Renal pelvis (tissue), 4 donors: Measurements from ENCODE around the gene TSPAN17. TPM values are rescaled to one million over a fixed set of nuclear protein-coding genes. Genes with fewer than 3 reads are reported as not detected.
"Not testable (repeated sequence)": the region's sequence is repeated elsewhere in the genome, so short reads cannot be mapped to it uniquely, and the experiment has no call there.

ENCODE experiments used
- DNase-seq: peaks from one replicate; pipeline ENCODE4 v3.0.0-alpha.2; 2013
- polyA plus RNA-seq, 3 donors: library from polyadenylated mRNA; unstranded; fragments of 120-200 nt; gene quantifications; one replicate each; pipeline ENCODE4 v1.2.1, GENCODE V29; 2013; ENCODE audit not compliant: insufficient read length in 3 of 3

The TSPAN17 gene
- polyA plus RNA-seq, 3 donors: 30.9 to 39.2 (median 37.1) TPM

- DNase-seq: no peak
These were observed 29.1 kb downstream of the TSPAN17 start for GRCh38 chr5:176676361-176676824.

DNA sequence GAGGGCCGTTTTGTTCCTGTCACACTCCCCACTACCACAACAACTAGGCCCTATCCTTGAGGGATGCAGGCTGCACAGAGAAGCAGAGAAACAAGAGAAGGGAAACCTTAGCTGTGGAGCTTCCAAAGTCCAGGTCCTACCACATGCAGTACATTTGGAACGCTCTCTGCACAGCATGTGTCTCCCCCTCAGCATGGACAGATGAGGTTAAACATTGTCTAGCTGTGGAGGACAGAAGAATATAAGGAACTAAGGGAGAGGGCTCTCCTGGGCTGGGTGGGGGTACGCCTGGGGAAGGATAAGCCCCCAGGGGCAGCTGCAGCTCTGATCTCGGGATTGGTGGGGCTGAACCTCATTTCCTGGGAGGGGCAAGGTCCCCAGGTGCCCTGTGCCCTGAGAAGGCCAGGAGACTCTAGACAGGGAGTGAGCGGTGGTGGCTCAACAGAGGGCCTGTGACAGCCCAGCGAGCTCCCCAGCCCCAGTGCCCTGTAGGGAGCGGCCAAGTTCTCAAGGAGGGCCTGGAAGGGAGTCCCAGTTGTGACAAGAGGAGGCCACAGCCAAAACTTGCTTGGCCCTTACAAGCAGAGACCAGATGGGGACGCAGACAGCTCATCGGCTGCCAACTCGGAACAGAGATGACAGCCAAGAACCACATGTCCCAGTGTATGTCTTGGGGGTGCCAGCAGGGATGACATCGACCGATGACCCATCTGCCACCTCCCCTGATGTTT, 30.1 kb downstream of the TSPAN17 start:
- DNase-seq: no peak

DNA sequence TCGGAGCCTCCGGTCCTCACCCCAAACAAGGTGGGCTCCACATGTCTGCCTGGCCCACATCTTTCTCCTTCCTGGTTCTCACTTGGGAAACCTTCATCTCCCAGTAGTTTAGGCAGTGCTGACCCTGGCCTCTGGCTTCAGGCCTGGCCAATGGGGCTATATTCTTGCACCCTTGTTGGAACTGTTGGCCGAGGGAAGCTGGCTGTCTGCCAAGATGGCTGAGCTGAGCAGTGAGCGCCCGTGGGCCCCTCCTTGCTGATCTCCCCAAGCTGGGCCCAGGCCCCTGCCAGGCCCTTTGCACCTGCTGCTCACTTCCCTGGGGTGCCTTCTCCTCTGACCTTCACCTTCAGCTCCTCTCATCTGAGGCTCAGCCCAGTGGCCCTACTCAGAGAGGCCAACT, 31.3 kb downstream of the TSPAN17 start:
- no peak for DNase-seq

DNA sequence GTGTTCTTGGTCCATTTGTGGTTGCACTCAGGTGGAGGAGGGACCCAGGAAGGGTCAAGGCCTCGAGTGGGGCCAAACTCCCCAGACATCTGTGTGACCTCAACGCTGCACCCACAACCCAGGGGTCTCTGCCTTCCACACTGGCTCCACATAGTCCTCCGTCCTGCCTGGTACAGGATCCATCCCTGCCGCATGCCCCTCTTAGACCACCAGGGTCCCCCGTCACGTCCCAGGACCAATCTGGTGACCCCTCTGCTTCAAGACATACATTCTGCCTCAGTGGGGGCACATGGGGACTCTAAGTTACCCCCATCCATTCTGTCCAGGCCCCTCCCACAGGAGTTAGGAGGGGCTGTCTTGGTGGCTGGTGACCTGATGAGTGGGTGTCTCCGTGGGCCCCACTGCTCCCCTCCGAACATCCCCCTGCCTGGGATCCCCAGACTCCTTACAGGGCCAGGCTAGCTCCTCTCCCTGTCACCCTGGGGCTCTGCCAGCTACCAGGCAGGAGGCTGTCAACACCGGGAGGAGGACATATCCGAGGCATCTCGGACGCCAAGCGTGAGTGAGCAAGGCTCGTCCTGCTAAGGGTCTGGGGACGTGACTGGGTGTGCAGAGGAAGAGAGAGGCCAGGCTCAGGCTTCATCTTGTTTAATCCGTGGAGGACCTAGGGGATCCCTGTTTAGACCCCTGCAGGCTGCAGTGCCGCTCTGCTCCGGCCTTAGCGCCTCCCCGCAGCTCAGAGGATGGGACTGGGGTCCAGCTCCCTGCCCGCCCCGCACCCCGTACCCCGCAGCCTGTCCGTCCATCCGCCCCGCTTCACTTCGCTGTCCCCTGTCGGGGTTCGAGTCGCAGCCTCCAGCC, 32.3 kb downstream of the TSPAN17 start:
- no peak for DNase-seq

- no peak for DNase-seq
These were observed 32.9 kb downstream of the TSPAN17 start for GRCh38 chr5:176680226-176680563.

DNA sequence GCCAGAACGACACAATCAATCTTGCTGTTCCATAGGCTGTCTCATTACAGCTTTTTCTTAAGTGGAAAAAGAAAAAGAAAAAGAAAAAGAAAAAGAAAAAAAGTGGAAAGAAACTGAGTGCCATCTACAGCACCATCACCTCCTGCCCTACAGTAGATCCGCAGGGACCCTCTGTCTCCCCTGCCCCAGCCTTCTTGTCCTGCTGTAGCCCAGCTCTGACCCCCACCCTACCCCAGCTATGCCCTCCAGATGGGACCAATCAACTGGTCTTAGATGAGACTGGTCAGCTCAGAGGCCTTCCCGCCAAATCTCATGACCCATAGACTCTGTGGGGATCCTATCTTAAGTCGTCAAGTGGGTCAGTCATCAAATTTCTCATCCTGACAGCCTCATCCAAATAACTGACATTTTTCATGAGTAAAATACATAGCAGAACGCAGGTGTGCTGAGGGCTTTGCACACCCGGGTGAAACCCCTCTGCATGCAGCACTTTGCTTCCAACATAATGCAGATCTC, 34.8 kb downstream of the TSPAN17 start:
- no peak for DNase-seq

- no peak for DNase-seq
These were observed 37.7 kb downstream of the TSPAN17 start for GRCh38 chr5:176685010-176685409.

DNA sequence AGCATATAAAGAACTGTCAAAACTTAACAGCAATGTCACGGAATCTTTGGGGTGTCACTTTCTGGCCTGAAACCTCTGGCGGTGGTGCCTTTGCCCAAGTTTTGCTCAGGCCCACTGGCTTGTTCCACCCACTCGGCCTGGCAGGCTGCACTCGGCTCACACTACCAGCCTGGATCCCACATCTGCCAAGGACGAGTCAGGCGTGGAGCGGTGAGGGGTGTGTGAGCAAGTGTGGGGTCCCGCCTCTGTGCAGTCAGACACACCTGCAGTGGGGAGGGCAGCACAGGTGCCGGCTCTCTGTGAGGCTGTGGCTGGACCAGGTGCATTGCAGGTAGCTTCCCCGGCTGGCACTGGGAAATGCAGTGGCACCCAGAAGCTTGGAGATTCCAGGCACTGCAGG, 40.0 kb downstream of the TSPAN17 start:
- DNase-seq: no peak

DNA sequence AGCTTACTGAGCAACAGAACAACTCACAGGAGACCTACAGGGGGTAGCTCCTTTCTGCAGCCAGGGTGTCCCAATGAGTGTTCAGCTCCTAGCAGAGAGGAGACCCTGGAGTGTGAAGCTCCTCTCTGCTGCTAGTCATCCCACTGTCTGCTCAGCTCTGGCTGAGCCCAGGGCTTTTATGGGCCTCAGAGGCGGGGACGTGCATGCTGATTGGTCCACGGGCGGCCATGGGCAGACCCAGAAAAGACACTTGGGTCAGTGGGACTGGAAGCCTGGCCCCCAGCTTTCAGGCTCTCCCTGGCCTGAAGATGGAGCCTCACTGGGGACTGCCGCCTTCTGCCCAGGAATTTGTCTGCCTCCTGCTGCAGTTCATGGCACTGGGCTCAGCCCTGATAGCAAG, 40.6 kb downstream of the TSPAN17 start:
- no peak for DNase-seq

DNA sequence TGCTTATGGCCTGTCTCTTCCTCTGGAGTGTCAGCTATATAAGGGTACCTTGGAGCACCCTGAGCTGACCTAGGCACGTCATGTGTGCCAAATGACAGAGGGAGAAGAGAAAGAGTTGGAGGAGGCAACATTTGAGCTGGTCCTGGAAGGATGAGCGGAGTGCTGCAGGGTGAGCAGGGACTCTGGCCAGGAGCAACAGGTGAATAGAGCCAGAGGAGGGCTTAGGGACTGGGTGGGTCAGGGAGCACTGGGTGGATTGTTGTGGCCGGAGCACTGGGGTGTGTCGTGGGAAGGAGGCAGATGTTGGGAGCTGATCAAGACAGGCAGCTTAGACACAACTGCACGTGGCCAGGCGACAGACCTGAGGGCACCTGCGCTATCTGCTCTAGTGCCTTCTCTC, 43.6 kb downstream of the TSPAN17 start:
- no peak for DNase-seq

DNA sequence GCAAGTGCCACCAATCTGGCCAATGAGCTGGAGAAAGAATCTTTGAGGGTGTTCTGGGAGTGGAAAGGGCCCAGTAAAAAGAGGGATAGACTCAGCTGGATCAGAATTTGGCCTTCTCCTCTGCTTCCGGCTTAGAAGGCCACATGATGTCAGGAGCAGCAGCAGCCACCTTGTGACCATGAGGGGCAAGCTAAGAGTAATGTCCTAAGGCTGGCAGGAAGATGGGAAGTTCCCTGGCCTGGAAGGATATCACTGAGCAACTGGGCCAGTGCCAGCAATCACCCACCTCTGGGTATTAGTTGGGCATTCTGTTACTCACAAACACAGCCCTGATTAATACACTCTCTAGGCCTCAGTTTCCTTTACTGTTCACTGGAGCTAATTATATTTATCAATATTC, 44.2 kb downstream of the TSPAN17 start:
- no peak for DNase-seq

GRCh38 chr5:176692326-176692725, 45.0 kb downstream of the TSPAN17 start:
- DNase-seq: no peak

- DNase-seq: no peak
These were observed 45.7 kb downstream of the TSPAN17 start for GRCh38 chr5:176692839-176693476.

DNA sequence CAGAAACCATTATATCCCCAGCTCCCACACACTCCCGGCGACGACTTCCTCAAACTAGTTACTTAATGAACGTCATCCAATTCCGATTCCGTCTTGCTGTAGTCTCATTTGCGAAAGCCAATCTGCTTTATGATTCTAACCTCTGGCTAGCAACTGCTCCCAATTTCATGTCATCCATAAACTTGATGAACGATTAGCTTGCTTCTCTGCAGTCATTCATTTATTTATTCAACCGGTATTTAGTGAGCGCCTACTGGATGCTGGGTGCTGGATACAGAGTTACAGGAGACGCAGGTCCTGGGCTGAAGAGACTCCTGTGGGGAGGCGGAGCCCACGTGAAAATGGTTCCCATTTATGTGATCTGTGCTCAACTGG, 46.2 kb downstream of the TSPAN17 start:
- peak; percentile 60 for DNase-seq

DNA sequence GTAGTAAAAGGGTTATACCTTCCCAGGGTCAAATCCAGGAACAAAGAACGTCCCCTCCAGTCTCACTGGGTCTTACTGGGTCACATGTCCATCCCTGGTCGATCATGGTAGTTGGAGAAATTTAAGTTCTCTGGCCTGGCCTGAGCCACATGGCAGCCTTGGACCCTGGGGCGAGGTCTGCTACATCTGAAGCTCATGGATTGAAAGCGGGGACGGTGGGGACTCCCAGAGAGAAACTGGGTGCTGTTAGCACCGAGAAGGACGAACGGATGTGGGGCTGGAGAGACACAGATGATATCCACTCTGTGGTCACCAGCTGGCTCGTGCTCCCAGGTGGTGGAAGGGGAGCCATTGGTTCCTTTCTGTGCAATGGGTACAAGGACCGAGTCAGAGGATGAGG, 46.9 kb downstream of the TSPAN17 start:
- no peak for DNase-seq

- no peak for DNase-seq
These were observed 47.3 kb downstream of the TSPAN17 start for GRCh38 chr5:176694631-176695030.

DNA sequence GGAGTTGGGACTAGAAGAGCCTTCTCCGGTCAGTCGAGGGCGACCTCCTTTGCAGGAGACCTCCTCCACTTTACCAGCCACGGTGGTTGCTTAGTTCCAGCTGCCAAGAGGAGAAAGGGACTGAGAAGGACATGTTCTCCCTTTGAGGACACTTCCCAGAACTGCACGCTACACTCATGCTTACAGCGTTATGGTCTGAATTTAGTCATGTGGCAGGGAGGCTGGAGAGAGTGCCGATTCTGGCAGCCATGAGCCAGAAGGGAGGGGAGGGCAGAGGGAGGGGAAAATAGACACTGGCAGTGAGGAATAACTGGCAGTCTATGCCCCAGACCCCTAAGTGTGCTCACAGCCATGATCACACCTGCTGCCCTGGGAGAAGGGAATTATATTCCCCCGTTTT, 47.8 kb downstream of the TSPAN17 start:
- no peak for DNase-seq

- DNase-seq: no peak
These were observed 50.1 kb downstream of the TSPAN17 start for GRCh38 chr5:176697267-176697933.

GRCh38 chr5:176697934-176698538, 50.8 kb downstream of the TSPAN17 start:
- peak; percentile 57 for DNase-seq

GRCh38 chr5:176699446-176699845, 52.2 kb downstream of the TSPAN17 start:
- DNase-seq: not testable (repeated sequence)

GRCh38 chr5:176700239-176700847, 53.1 kb downstream of the TSPAN17 start:
- DNase-seq: no peak
